Measurements from ENCODE around the gene SHC3.

SHC3 gene

DNA sequence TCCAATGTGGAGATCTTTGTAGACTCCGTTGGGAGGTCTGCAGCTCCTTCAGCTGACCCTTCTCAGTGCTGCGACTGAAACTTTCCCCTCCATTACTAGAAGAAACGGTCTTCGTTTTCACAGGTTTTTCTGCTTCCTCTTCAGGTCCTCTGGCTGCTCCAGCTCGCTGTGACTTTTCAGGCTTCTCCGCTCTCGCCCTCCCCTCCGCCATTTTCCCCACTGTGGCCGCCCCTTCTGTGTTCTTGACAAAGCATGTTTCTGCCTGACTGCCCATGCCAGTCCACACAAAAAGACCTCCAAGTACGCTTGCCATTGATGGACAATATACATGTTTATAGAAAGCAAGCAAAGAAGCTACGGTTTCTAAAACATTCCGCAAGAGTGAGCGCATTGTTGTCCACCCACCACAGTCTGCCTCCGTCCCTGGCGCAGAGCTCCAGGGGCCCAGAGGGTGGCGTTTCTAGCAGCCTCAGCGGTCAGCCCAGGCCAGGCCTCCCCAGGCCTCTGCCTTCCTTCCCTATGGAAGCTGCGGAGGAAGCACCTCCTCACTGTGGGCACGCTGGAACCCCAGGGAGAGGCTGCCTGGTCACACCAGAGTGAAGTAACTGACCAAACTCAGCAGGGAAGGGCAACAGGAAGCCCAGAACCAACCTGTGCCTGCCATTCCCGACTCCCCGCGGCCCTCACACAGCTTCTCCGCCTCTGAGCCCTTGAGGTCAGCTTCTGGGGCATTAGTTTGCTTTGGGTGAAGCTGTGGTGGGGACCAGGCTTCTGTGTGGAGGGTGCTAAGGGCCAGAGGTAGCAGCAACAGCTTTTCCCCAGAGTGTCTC, 207.3 kb downstream of the SHC3 start:
- DNase-seq (ENCODE audit: extremely low read depth in 1 of 2, low read depth in 1 of 2), result no peak

DNA sequence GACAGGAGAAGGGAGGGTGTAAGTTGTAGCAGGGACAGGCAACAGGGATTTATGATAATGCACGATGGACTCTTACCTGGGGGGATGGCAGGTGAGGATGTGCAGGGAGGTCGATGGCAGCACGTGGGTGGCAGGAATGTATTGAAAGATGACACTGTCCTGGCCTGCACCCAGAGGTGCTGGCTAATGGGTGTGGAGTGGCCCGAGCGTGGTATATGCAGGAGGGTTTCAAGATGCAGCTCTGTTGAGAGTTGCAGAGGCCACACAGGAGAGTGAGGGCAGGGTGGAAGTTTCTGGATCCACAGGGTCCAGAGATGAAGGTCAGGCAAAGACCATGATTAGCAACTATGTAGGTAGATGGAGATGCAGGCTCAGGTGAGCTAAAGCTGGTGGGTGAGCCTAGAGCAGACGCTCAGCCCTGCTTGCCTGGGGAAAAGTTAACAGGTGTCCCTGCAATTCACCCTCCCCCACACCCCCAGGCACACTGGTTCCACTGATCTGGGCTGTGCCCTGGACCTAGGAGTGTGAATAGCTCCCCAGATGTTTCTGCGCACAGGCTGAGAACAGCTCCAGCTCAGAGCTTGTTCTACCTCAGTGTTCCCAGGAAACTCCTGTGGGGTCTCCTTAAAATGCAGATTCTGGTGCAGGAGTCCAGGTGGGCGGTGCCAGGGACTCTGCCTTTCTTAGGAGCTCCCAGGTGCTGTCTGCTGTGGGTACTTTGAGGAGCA, 208.8 kb downstream of the SHC3 start:
- DNase-seq (ENCODE audit: extremely low read depth in 1 of 2, low read depth in 1 of 2), result no peak

GRCh38 chr9:88968799-88969198, 209.8 kb downstream of the SHC3 start:
- no peak for DNase-seq (ENCODE audit: extremely low read depth in 1 of 2, low read depth in 1 of 2)

GRCh38 chr9:88966894-88967676, 211.5 kb downstream of the SHC3 start:
- DNase-seq (ENCODE audit: extremely low read depth in 1 of 2, low read depth in 1 of 2), result no peak

- no peak for DNase-seq (ENCODE audit: extremely low read depth in 1 of 2, low read depth in 1 of 2)
These were observed 213.1 kb downstream of the SHC3 start for GRCh38 chr9:88965473-88965872.

DNA sequence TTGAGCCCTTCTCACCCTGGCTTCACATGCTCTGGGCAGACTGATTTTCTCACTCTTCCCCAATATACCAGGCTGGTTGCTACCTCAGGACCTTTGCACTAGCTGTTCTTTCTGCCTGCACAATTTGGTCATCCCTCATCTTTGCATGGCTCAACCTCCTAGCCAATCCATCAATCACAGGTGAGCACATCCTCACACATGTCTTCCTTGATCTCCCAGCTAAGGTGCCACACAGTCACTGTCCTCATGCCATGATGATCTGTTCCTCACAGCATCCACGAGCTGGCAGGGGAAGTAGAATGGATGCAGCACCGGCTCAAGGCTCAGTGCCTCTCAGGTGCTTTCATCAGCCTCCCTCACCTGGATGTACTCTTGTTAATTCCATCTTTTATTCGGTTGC, 218.0 kb downstream of the SHC3 start:
- DNase-seq (ENCODE audit: extremely low read depth in 1 of 2, low read depth in 1 of 2), result no peak

DNA sequence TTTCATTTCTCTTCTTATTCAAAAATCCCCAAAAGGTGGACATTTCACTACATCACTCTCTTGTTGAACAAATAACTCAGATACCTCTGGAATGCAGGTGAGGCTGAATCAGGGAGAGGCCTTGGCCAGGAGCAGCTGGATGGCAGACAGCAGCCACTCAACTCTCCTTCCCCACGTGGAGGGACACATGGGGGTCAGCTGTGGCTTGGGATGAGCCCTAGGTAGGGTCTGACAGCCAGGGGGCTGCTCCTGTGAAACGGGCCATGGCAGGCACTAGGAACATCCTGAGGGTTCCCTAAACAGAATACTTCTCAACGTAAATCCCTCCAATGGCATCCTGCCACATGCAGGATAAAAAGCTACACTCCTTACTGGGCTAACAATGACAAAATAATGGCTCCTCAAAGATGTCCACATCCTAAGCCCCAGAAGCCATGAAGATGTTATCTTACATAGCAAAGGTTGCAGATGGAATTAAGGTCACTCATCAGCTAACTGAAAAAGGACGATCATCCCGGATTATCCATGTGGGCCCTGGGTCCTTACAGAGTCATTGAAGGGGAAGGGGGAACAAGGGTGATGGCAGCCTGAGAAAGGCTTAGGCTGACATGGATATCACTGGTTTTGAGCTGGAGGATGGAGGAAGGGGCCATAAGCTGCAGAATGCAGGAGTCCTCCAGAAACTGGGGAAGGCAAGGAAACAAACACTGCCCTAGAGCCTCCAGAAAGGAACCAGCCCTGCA, 218.7 kb downstream of the SHC3 start:
- DNase-seq (ENCODE audit: extremely low read depth in 1 of 2, low read depth in 1 of 2), result no peak

- DNase-seq (ENCODE audit: extremely low read depth in 1 of 2, low read depth in 1 of 2), result no peak
These were observed 221.1 kb downstream of the SHC3 start for GRCh38 chr9:88957526-88957925.

All from stimulated activated CD8-positive, alpha-beta memory T cell treated with anti-CD3 and anti-CD28 coated beads, Interleukin-7, amount 100 ng/mL, for 48 hours (primary cell).